ENCODE data around the gene CHDH.

The CHDH gene

DNA sequence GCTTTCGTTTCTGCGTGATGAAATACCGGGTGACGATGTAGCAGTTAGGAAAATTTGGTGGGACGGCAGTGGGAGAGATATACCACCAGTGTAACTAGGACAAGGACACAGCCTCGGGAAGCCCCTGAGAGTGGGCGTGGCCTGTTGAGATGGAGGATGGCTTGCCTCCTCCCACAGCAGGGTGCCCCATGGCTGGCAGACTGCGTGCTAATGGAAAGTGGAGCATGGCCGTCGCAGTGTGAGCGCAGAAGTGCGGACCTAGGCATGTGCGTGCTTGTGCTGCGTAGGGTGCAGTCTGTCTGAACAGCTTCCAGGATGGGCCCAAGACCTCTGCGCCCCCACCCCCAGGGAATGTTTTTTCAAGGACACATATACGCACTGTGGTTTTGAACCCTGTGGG lies 56.8 kb downstream of the CHDH start:
- ATAC-seq (ENCODE audit: low read depth) (no peak), DNase-seq (ENCODE audit: low spot score in 2 of 2) (no peak)
- Mint-ChIP-seq H3K4me1 (no peaks in the 10 kb centered on the region), H3K9me3 (no peaks in the 10 kb centered on the region), H3K27ac (no peak overlapping the region), H3K27me3 (peaks cover 5% of the 10 kb centered on the region), H3K4me3 (no peak overlapping the region), H3K36me3 (no peaks in the 10 kb centered on the region)

DNA sequence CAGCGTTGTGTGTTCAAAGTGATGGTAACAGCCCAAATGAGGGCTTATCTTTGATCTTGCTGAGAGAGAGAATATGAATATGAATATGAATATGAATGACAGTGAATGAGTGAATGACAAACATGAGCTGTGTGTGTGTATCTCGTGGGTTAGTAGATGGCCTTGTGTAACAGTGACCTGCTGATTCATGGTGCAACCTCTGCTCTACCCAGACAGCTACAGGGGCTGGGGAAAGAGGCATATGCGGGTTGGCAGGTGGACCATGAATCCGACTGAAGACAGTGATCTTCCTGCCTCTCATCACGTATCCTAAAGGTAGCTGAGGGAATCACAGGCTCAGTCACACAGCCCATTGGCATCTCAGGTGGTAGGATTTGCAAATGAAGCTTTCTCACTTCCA lies 58.2 kb downstream of the CHDH start:
- no peaks in the 10 kb centered on the region for H3K4me1 Mint-ChIP-seq
- H3K9me3 Mint-ChIP-seq, result no peaks in the 10 kb centered on the region
- peaks cover 5% of the 10 kb centered on the region for H3K27me3 Mint-ChIP-seq
- H3K4me3 Mint-ChIP-seq, result no peak overlapping the region
- ATAC-seq (ENCODE audit: low read depth) (no peak), DNase-seq (ENCODE audit: low spot score in 2 of 2) (no peak)
- no peaks in the 10 kb centered on the region for H3K36me3 Mint-ChIP-seq
- H3K27ac Mint-ChIP-seq, result no peak overlapping the region

DNA sequence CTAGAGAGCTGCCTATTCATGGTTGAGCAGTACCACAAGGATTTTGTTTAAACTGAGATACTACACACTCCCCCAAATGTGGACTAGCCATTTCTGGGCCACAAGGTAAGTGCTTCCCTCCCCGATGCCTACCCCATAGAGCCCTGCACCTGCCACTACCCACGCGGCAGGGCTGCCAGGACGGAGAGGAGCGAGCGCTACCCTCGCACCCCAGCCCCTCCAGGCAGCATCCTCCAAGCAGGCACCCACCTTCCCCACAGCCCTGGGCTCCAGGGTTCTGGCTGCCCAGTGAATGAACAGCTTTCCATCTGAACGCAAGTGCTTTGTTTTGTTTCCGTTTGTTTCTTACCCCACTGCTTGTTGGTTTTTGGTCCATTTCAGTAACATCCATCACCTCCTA lies 59.2 kb downstream of the CHDH start:
- peaks cover 5% of the 10 kb centered on the region for H3K27me3 Mint-ChIP-seq
- no peak overlapping the region for H3K4me3 Mint-ChIP-seq
- H3K9me3 Mint-ChIP-seq, result no peaks in the 10 kb centered on the region
- DNase-seq (ENCODE audit: low spot score in 2 of 2) (no peak), ATAC-seq (ENCODE audit: low read depth) (no peak)
- H3K36me3 Mint-ChIP-seq, result no peaks in the 10 kb centered on the region
- no peak overlapping the region for H3K27ac Mint-ChIP-seq
- H3K4me1 Mint-ChIP-seq, result no peaks in the 10 kb centered on the region

DNA sequence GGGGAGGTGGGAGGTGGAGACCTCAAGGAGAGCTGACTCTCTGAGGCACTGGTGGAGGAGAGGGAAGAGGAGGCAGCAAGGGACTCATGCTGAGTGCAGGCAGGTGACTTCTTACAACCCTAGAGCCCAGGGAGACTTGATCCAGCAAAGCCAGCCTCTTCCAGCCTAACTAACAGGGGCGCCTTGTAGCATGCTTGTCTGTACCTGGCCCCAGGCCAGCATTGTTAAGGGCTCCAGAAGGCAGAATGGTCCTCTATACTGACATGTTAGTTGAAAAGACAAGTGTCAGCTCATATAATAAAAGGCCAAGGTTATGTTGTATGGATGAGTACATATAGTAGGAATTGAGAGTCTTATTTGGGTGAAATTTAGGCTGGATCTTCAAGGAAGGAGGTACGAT lies 65.4 kb downstream of the CHDH start:
- DNase-seq (ENCODE audit: low spot score in 2 of 2) (no peak), ATAC-seq (ENCODE audit: low read depth) (no peak)
- no peaks in the 10 kb centered on the region for H3K9me3 Mint-ChIP-seq
- H3K4me3 Mint-ChIP-seq, result no peak overlapping the region
- H3K27ac Mint-ChIP-seq, result no peak overlapping the region
- H3K27me3 Mint-ChIP-seq, result no peaks in the 10 kb centered on the region
- H3K4me1 Mint-ChIP-seq, result no peaks in the 10 kb centered on the region
- no peaks in the 10 kb centered on the region for H3K36me3 Mint-ChIP-seq

DNA sequence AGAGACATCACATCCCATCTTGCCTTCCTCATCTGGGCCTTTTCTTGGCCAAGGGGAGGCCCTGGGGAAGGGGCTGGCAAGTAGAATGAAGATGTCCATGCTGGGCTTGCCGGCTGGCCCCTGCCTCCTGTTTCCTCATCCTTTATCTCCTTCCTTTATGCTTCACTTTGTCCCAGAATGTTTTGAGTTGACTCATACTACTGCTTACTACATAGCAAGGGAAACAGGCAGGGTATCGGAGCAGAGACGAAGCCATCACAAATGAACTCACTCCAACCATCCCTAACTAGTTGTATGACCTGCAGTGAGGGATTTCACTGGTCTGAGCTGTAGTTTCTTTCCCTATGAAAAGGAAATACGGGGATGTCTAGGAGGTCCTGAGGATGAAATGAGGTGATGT lies 66.0 kb downstream of the CHDH start:
- no peak for DNase-seq (ENCODE audit: low spot score in 2 of 2)
- no peaks in the 10 kb centered on the region for H3K36me3 Mint-ChIP-seq
- no peak for ATAC-seq (ENCODE audit: low read depth)
- H3K27me3 Mint-ChIP-seq, result no peaks in the 10 kb centered on the region
- no peaks in the 10 kb centered on the region for H3K4me1 Mint-ChIP-seq
- no peak overlapping the region for H3K4me3 Mint-ChIP-seq
- H3K27ac Mint-ChIP-seq, result no peak overlapping the region
- no peaks in the 10 kb centered on the region for H3K9me3 Mint-ChIP-seq

DNA sequence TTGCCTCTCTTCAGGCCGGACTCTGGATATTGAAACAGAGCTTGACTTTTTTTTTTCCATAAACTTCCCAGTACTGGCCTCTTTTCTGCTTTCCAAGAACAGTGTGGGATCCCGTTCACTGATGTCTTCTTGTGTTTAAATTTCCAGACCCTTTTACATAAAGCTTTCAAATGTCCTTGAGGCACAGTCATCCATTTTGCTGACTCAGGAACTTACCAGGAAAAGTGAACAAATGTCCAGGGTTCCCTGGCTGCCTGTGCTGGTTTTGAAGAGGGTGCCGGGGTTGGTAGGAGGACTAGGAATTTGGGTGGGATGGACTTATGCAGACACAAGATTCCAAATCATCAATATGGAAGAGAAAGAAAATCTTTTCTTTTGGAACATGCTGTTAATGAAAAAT lies 68.1 kb downstream of the CHDH start:
- no peaks in the 10 kb centered on the region for H3K36me3 Mint-ChIP-seq

DNA sequence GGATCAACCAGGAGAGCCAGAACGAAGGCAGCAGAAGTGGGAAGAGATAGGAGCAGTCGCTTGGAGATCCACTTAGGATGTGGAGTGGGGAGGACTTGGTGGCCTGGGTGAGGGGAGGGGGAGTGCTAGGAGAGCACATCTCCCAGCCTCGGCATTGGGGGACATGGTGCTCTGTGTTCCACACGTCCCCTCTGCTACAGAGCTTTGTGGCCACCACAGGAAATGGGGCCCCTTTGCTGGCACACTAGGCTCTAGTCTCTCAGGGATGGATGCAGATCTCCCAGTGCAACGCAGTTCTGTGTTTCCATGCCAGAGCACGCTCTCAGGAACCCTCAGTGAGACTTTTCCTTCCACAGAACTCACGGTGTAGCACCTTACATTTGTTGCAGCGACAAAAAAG lies 68.8 kb downstream of the CHDH start:
- ATAC-seq (ENCODE audit: low read depth), result no peak
- no peaks in the 10 kb centered on the region for H3K27me3 Mint-ChIP-seq
- H3K9me3 Mint-ChIP-seq, result no peaks in the 10 kb centered on the region
- H3K4me1 Mint-ChIP-seq, result peaks cover 11% of the 10 kb centered on the region
- DNase-seq (ENCODE audit: low spot score in 2 of 2), result no peak
- H3K27ac Mint-ChIP-seq, result no peak overlapping the region
- no peak overlapping the region for H3K4me3 Mint-ChIP-seq
- H3K36me3 Mint-ChIP-seq, result no peaks in the 10 kb centered on the region

More for the DNA sequence above, 68.1 kb downstream of the CHDH start:
- H3K4me3 Mint-ChIP-seq, result no peak overlapping the region
- H3K9me3 Mint-ChIP-seq, result no peaks in the 10 kb centered on the region
- no peak for ATAC-seq (ENCODE audit: low read depth)
- H3K27ac Mint-ChIP-seq, result no peak overlapping the region
- H3K27me3 Mint-ChIP-seq, result no peaks in the 10 kb centered on the region
- peaks cover 11% of the 10 kb centered on the region for H3K4me1 Mint-ChIP-seq
- DNase-seq (ENCODE audit: low spot score in 2 of 2), result no peak

DNA sequence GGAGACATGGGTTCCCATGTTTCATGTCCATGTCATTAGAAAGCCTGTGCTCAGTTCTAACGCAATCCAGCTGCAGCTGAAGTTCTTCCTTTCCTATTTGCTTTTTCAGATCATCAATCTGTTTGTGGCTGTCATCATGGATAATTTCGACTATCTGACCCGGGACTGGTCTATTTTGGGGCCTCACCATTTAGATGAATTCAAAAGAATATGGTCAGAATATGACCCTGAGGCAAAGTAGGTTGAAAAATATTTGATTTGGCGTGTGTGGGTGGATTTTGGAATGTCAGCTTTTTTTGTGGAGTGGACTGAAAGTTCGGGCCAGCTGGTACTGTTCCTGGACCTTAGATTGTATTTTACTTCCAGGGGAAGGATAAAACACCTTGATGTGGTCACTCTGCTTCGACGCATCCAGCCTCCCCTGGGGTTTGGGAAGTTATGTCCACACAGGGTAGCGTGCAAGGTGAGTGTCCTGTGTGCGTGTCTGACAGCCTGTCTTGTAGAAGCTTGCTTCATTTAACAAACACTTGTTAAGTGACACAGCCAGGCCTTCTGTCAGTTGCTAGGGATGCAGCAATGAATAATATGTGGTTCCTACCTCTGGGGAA lies 69.6 kb downstream of the CHDH start:
- no peak overlapping the region for H3K27ac Mint-ChIP-seq
- ATAC-seq (ENCODE audit: low read depth) (no peak), DNase-seq (ENCODE audit: low spot score in 2 of 2) (no peak)
- peaks cover 11% of the 10 kb centered on the region for H3K4me1 Mint-ChIP-seq
- H3K9me3 Mint-ChIP-seq, result no peaks in the 10 kb centered on the region
- H3K36me3 Mint-ChIP-seq, result no peaks in the 10 kb centered on the region
- no peaks in the 10 kb centered on the region for H3K27me3 Mint-ChIP-seq
- H3K4me3 Mint-ChIP-seq, result no peak overlapping the region

DNA sequence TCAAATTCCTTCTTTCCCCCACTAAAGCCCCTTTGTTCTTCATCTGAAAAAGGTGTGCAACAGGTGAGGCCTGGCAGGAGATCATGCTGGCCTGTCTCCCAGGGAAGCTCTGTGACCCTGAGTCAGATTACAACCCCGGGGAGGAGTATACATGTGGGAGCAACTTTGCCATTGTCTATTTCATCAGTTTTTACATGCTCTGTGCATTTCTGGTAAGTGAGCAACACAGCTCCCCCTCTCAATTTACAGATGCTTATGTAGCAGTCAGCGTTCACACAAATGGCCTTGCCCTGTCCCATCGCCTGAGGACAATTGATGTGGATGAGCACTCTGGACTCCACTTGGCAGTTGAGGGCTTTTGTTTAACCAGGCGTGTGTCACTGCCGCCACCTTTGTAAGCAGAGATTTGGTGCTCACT lies 70.4 kb downstream of the CHDH start:
- no peaks in the 10 kb centered on the region for H3K9me3 Mint-ChIP-seq
- DNase-seq (ENCODE audit: low spot score in 2 of 2) (no peak), ATAC-seq (ENCODE audit: low read depth) (no peak)

DNA sequence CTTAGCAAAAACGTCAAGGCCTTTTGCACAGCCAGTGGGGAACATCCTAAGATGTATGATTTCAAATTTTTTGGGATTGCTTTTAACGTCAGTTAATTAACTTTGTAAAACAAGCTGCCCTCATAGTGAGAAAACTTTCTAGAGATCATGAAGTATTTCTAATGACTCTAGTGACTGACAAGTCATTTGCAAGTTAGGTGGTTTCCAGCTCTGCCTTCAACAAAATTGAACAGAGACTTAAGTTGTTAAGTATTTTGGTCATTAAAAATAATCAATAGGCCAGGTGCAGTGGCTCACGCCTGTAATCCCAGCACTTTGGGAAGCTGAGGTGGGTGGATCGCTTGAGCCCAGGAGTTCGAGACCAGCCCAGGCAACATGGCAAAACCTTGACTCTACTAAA lies 71.2 kb downstream of the CHDH start:
- Mint-ChIP-seq H3K27ac (no peak overlapping the region), H3K27me3 (no peaks in the 10 kb centered on the region), H3K36me3 (no peaks in the 10 kb centered on the region), H3K4me3 (no peak overlapping the region), H3K4me1 (peaks cover 11% of the 10 kb centered on the region), H3K9me3 (no peaks in the 10 kb centered on the region)
- no peak for ATAC-seq (ENCODE audit: low read depth)
- DNase-seq (ENCODE audit: low spot score in 2 of 2), result no peak

More for the DNA sequence above, 70.4 kb downstream of the CHDH start:
- Mint-ChIP-seq H3K27me3 (no peaks in the 10 kb centered on the region), H3K36me3 (no peaks in the 10 kb centered on the region), H3K4me1 (peaks cover 11% of the 10 kb centered on the region), H3K4me3 (no peak overlapping the region), H3K27ac (no peak overlapping the region)

DNA sequence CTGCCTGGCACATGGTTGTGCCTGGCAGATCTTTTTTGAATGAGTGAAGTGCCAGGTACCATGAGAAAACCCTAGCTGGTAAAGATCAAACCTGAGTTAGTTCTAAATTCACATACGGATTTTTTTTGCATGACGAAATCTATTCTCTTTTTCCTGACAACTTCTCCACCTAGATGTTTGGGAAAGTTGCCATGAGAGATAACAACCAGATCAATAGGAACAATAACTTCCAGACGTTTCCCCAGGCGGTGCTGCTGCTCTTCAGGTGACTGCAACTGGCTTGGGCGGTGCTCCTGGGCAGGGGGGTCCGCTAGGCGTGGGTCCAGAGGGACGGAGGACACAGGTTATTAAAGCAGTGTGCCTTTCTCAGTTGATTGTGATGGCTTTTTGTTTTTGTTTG lies 71.8 kb downstream of the CHDH start:
- no peaks in the 10 kb centered on the region for H3K36me3 Mint-ChIP-seq
- no peaks in the 10 kb centered on the region for H3K9me3 Mint-ChIP-seq
- ATAC-seq (ENCODE audit: low read depth), result no peak
- H3K4me3 Mint-ChIP-seq, result no peak overlapping the region
- DNase-seq (ENCODE audit: low spot score in 2 of 2), result no peak
- no peaks in the 10 kb centered on the region for H3K27me3 Mint-ChIP-seq
- peak overlapping the region; percentile 2 for H3K27ac Mint-ChIP-seq
- peaks cover 11% of the 10 kb centered on the region for H3K4me1 Mint-ChIP-seq

DNA sequence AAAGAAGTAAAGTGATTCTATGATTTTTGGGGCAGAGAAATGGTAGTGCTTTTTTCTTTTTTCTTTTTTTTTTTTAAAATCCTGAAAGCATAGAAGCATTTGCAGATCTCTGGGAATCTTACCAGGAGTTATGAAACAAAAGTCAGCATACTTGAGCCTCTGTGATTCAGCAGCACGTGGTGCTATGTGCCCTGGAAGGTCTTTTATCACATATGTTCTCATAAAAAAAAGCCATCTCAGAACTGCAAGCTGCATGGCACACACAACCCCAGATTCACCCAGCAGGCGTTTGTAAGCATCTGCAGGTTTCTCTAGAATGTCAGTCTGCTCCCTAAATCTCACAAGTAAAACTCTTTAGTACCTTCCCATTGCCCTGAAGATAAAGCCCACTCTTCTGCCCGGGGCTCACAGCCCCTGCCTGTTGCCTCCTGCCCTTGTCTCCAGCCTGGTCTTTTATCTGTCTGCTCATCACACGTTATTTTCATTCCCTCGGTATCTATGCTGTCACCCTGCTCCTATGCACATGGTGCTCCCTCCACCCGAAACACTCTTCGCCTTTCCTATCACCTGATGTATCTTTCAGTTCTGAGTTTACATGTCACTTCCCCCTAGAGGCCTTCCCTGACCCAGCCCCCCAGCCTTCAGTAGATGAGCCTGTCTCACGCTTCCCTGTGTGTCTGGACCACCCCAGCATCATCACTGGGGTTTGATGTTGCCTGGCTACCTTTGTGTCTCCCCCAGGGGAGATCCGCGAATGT lies 72.4 kb downstream of the CHDH start:
- Mint-ChIP-seq H3K36me3 (no peaks in the 10 kb centered on the region), H3K4me1 (peaks cover 11% of the 10 kb centered on the region), H3K27ac (peak overlapping the region; percentile 2), H3K9me3 (no peaks in the 10 kb centered on the region), H3K27me3 (no peaks in the 10 kb centered on the region), H3K4me3 (peak overlapping the region; percentile 55)
- ATAC-seq (ENCODE audit: low read depth) (peak; percentile 83), DNase-seq (ENCODE audit: low spot score in 2 of 2) (no peak)

DNA sequence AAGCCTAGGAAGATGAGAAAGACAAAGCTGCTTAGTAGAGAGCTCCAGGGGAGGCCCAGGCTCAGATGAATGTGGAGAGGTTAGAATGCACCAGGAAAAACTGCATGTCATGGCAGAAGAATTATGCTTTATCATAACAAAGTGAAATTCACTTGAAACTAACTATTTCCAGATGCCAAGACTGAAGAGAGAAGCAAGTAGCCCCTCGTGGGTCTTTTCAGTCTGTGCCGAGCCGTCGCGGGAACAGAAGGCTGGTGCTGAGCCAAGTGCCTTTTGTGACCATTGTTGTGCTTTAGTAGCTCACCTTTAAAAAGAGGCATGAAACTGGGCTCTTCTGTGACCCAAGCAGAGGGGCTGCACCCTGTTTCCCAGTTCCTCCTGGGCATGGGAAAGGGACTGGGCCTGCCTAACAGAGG lies 73.2 kb downstream of the CHDH start:
- Mint-ChIP-seq H3K9me3 (no peaks in the 10 kb centered on the region), H3K27me3 (peaks cover 2% of the 10 kb centered on the region), H3K4me3 (no peak overlapping the region)

DNA sequence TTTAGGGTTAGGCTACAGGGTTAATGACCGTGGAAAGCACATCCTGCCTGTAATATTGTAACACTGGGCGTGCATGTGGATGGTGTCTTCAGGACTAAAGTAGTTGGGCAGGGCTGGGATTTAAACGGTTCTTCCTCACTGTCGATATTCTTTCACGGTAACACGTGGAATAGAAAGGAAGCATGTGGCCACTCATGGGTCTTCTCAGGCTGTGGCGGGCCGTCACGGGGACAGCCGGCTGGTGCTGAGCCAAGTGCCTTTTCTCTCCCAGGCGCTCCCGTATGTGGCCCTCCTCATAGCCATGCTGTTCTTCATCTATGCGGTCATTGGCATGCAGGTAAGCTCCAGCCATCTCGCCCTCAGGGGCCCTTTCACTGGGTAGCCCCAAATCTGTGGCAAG lies 73.7 kb downstream of the CHDH start:
- Mint-ChIP-seq H3K9me3 (no peaks in the 10 kb centered on the region), H3K4me1 (peaks cover 11% of the 10 kb centered on the region), H3K36me3 (no peaks in the 10 kb centered on the region), H3K27me3 (peaks cover 2% of the 10 kb centered on the region), H3K27ac (no peak overlapping the region), H3K4me3 (no peak overlapping the region)
- DNase-seq (ENCODE audit: low spot score in 2 of 2) (no peak), ATAC-seq (ENCODE audit: low read depth) (no peak)

More for the DNA sequence above, 73.2 kb downstream of the CHDH start:
- ATAC-seq (ENCODE audit: low read depth), result no peak
- Mint-ChIP-seq H3K36me3 (no peaks in the 10 kb centered on the region), H3K27ac (no peak overlapping the region), H3K4me1 (peaks cover 11% of the 10 kb centered on the region)
- no peak for DNase-seq (ENCODE audit: low spot score in 2 of 2)
